Measurements from ENCODE around the gene ZNF668. TPM values are rescaled to one million over a fixed set of nuclear protein-coding genes. Genes with fewer than 3 reads are reported as not detected.

The ZNF668 gene
- 23.1 and 27.8 TPM in 2 replicates for total RNA-seq

GRCh38 chr16:31073970-31074813 is at the start of gene ZNF668, which contains the start of gene ZNF646:
Gene ZNF668 (minus strand): TSS chr16:31074240. CDS start chr16:31064459, 9,781 bp downstream.
Gene ZNF646 (plus strand): TSS chr16:31074422. CDS start chr16:31076325, 1,903 bp downstream.
- Histone ChIP-seq H3K4me3 (ENCODE audit: low read depth, low read length) (peak within 1 kb of the TSS; percentile 90), H3K36me3 (ENCODE audit: control insufficient read depth, insufficient read depth, low read length) (peaks cover 3% of the 10 kb centered on the region), H3K27me3 (ENCODE audit: control insufficient read depth, insufficient read depth, low read length) (no peaks in the 10 kb centered on the region)
- peak; percentile 96 for DNase-seq (ENCODE audit: low read depth)
- TF ChIP-seq CTCF (IDR thresholded peaks at IDR 0.05; ENCODE audit: insufficient read depth, low read length, poor library complexity, severe bottlenecking): no peak

- H3K36me3 ChIP-seq (ENCODE audit: control insufficient read depth, insufficient read depth, low read length): peaks cover 1% of the 10 kb centered on the region
- TF ChIP-seq CTCF (IDR thresholded peaks at IDR 0.05; ENCODE audit: insufficient read depth, low read length, poor library complexity, severe bottlenecking): no peak
- H3K4me3 ChIP-seq (ENCODE audit: low read depth, low read length): no peak overlapping the region
- H3K27me3 ChIP-seq (ENCODE audit: control insufficient read depth, insufficient read depth, low read length): no peaks in the 10 kb centered on the region
- DNase-seq (ENCODE audit: low read depth): no peak
Observed at GRCh38 chr16:31120129-31120528, 46.1 kb upstream of the ZNF668 start.

- DNase-seq (ENCODE audit: low read depth): no peak
- no peaks in the 10 kb centered on the region for H3K27me3 ChIP-seq (ENCODE audit: control insufficient read depth, insufficient read depth, low read length)
- no peak for TF ChIP-seq CTCF (IDR thresholded peaks at IDR 0.05; ENCODE audit: insufficient read depth, low read length, poor library complexity, severe bottlenecking)
- H3K36me3 ChIP-seq (ENCODE audit: control insufficient read depth, insufficient read depth, low read length): peaks cover 1% of the 10 kb centered on the region
- peak overlapping the region; percentile 48 for H3K4me3 ChIP-seq (ENCODE audit: low read depth, low read length)
Observed at GRCh38 chr16:31118223-31119155, 44.4 kb upstream of the ZNF668 start.

- H3K36me3 ChIP-seq (ENCODE audit: control insufficient read depth, insufficient read depth, low read length): peaks cover 1% of the 10 kb centered on the region
- TF ChIP-seq CTCF (IDR thresholded peaks at IDR 0.05; ENCODE audit: insufficient read depth, low read length, poor library complexity, severe bottlenecking): no peak
- H3K4me3 ChIP-seq (ENCODE audit: low read depth, low read length): peak within 1 kb of the TSS; percentile 48
- no peaks in the 10 kb centered on the region for H3K27me3 ChIP-seq (ENCODE audit: control insufficient read depth, insufficient read depth, low read length)
- DNase-seq (ENCODE audit: low read depth): peak; percentile 96
Observed at GRCh38 chr16:31117384-31118222, 43.6 kb upstream of the ZNF668 start, which contains the start of gene KAT8. Gene KAT8 (plus strand): TSS chr16:31117664. CDS start chr16:31117682, 18 bp downstream.

GRCh38 chr16:31114468-31114867 is 40.4 kb upstream of the ZNF668 start:
- no peak for TF ChIP-seq CTCF (IDR thresholded peaks at IDR 0.05; ENCODE audit: insufficient read depth, low read length, poor library complexity, severe bottlenecking)
- Histone ChIP-seq H3K36me3 (ENCODE audit: control insufficient read depth, insufficient read depth, low read length) (peaks cover 2% of the 10 kb centered on the region), H3K4me3 (ENCODE audit: low read depth, low read length) (no peak overlapping the region), H3K27me3 (ENCODE audit: control insufficient read depth, insufficient read depth, low read length) (no peaks in the 10 kb centered on the region)
- no peak for DNase-seq (ENCODE audit: low read depth)

All from kidney epithelial cell (primary cell).